OCI-LY1 (cell line): Measurements from ENCODE around the gene LRP10.

Source experiments
- H2AFZ ChIP-seq: fragments of 200-600 bp; sonication (generic), shearing (Covaris generic); 2 replicates; pipeline ENCODE4 v1.6.0; 2014; ENCODE audit warnings: antibody characterized with exemption, mild to moderate bottlenecking, low read length
- H3F3A ChIP-seq: fragments of 200-600 bp; sonication (generic), shearing (Covaris generic); 2 replicates; pipeline ENCODE4 v1.6.0; 2014; ENCODE audit warnings: mild to moderate bottlenecking, antibody characterized with exemption, low read length, moderate library complexity; ENCODE audit not compliant: insufficient read depth
- H3K27ac ChIP-seq: fragments of 200-600 bp; sonication (generic); 2 replicates; pipeline ENCODE4 v1.5.1; 2014; ENCODE audit warnings: low read length, mixed run types, mild to moderate bottlenecking, low read depth; ENCODE audit not compliant: poor library complexity, severe bottlenecking
- H3K27me3 ChIP-seq: fragments of 200-600 bp; sonication (generic); 2 replicates; pipeline ENCODE4 v1.6.0; 2014; ENCODE audit warnings: antibody characterized with exemption, mild to moderate bottlenecking, low read length, moderate library complexity; ENCODE audit not compliant: insufficient read depth
- H3K36me3 ChIP-seq: fragments of 200-600 bp; sonication (generic); 2 replicates; pipeline ENCODE4 v1.6.1; 2014; ENCODE audit warnings: mild to moderate bottlenecking, antibody characterized with exemption, low read length, moderate library complexity, mixed read lengths; ENCODE audit not compliant: insufficient read depth
- H3K4me1 ChIP-seq: fragments of 200-600 bp; sonication (generic); 2 replicates; pipeline ENCODE4 v1.5.1; 2014; ENCODE audit warnings: mild to moderate bottlenecking, low read length, moderate library complexity; ENCODE audit not compliant: insufficient read depth, severe bottlenecking
- H3K4me2 ChIP-seq: fragments of 200-600 bp; sonication (generic), shearing (Covaris generic); 2 replicates; pipeline ENCODE4 v1.6.1; 2014; ENCODE audit warnings: low read length
- H3K4me3 ChIP-seq: fragments of 200-600 bp; sonication (generic); 2 replicates; pipeline ENCODE4 v1.5.1; 2014; ENCODE audit warnings: low read length, low read depth, mild to moderate bottlenecking, mixed read lengths; ENCODE audit not compliant: poor library complexity, severe bottlenecking
- H3K79me2 ChIP-seq: fragments of 200-600 bp; shearing (Covaris generic); 2 replicates; pipeline ENCODE4 v1.6.1; 2016; ENCODE audit warnings: mixed run types, low read length, mixed read lengths; ENCODE audit not compliant: insufficient read depth
- H3K9ac ChIP-seq: fragments of 200-600 bp; sonication (generic), shearing (Covaris generic); 2 replicates; pipeline ENCODE4 v1.6.1; 2014; ENCODE audit warnings: mild to moderate bottlenecking, low read length, mixed read lengths
- H3K9me2 ChIP-seq: fragments of 200-600 bp; sonication (generic), shearing (Covaris generic); 2 replicates; pipeline ENCODE4 v1.6.1; 2014; ENCODE audit warnings: low read depth, mild to moderate bottlenecking, low read length, mixed read lengths
- H3K9me3 ChIP-seq: fragments of 200-600 bp; shearing (Covaris generic); 2 replicates; pipeline ENCODE4 v1.6.1; 2014; ENCODE audit warnings: low read length, mixed read lengths
- H4K20me1 ChIP-seq: fragments of 200-600 bp; sonication (generic), shearing (Covaris generic); 2 replicates; pipeline ENCODE4 v1.6.0; 2016; ENCODE audit warnings: mild to moderate bottlenecking, low read length; ENCODE audit not compliant: insufficient read depth
- EZH2 ChIP-seq: fragments of 200-600 bp; sonication (generic), shearing (Covaris generic); IDR thresholded peaks from 2 replicates; pipeline ENCODE4 v1.8.0; 2017; ENCODE audit warnings: borderline replicate concordance, mixed run types, mild to moderate bottlenecking, antibody characterized with exemption, low read length, moderate library complexity, mixed read lengths
- TF ChIP-seq, protein P1 (sequence below): fragments of 200-600 bp; sonication (generic), shearing (Covaris generic); IDR thresholded peaks from 2 replicates; pipeline ENCODE4 v1.5.1; 2017; ENCODE audit warnings: mild to moderate bottlenecking, antibody characterized with exemption, low read length, moderate library complexity, mixed read lengths

LRP10 gene

DNA sequence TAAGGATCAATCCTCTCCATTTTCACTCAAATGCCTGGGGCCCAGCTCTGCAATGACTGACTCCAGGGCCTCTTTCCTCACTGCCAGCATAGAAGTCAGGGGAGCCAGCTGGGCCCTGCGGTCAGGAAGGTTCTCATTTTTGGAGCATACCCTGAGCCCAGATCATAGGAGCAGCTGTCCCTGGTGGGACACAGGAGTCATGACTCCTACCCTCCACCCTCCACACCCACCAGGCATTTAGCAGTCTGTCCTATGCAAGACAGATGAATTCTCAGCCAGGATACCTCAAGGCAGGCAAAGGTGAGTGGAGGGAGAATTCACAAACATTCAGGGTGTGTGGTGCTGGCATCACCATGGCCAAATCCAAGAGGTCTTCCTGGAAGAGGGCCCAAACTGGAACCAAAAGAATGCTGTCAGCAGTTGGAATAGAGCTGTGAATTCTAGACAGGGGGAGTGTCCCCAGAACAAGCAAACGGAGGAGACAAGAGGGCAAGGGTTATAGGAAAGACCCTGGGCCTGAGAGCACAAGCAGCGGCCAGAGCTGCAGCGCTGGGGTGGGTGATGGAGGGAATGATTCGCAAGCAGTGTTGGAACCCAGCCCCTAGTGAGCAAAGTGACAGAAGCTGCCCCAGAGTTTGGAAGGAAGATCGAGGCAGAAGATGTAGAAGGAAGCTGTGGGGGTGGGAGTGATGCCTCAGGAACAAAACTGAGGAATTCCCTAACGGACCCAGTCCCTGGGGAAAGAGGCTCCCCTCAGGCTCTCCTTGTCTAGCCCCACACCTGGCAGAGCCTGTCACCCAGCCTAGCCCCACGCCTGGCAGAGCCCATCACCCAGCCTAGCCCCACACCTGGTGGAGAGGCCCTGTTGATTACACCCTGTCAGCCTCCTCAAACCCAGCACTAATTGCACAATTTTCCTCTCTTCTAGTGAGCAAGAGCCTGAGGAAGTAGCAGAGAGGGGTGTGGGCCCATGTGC is 7.0 kb downstream of the LRP10 start:
- no peak overlapping the region for H3K9ac ChIP-seq
- no peaks in the 10 kb centered on the region for H3F3A ChIP-seq
- H2AFZ ChIP-seq = no peak overlapping the region
- no peaks in the 10 kb centered on the region for H4K20me1 ChIP-seq
- H3K36me3 ChIP-seq = peaks cover 51% of the 10 kb centered on the region
- no peaks in the 10 kb centered on the region for H3K9me2 ChIP-seq
- H3K79me2 ChIP-seq = no peaks in the 10 kb centered on the region
- peaks cover 5% of the 10 kb centered on the region for H3K4me1 ChIP-seq
- H3K27ac ChIP-seq = no peak overlapping the region
- TF ChIP-seq, protein P1, sequence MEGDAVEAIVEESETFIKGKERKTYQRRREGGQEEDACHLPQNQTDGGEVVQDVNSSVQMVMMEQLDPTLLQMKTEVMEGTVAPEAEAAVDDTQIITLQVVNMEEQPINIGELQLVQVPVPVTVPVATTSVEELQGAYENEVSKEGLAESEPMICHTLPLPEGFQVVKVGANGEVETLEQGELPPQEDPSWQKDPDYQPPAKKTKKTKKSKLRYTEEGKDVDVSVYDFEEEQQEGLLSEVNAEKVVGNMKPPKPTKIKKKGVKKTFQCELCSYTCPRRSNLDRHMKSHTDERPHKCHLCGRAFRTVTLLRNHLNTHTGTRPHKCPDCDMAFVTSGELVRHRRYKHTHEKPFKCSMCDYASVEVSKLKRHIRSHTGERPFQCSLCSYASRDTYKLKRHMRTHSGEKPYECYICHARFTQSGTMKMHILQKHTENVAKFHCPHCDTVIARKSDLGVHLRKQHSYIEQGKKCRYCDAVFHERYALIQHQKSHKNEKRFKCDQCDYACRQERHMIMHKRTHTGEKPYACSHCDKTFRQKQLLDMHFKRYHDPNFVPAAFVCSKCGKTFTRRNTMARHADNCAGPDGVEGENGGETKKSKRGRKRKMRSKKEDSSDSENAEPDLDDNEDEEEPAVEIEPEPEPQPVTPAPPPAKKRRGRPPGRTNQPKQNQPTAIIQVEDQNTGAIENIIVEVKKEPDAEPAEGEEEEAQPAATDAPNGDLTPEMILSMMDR = no peak
- TF ChIP-seq EZH2 = no peak
- H3K4me2 ChIP-seq = no peak overlapping the region
- no peak overlapping the region for H3K4me3 ChIP-seq
- no peaks in the 10 kb centered on the region for H3K27me3 ChIP-seq
- no peaks in the 10 kb centered on the region for H3K9me3 ChIP-seq

GRCh38 chr14:22882064-22882463 is 10.5 kb downstream of the LRP10 start:
- H2AFZ ChIP-seq = no peak overlapping the region
- no peak overlapping the region for H3K27ac ChIP-seq
- peaks cover 16% of the 10 kb centered on the region for H3K4me1 ChIP-seq

DNA sequence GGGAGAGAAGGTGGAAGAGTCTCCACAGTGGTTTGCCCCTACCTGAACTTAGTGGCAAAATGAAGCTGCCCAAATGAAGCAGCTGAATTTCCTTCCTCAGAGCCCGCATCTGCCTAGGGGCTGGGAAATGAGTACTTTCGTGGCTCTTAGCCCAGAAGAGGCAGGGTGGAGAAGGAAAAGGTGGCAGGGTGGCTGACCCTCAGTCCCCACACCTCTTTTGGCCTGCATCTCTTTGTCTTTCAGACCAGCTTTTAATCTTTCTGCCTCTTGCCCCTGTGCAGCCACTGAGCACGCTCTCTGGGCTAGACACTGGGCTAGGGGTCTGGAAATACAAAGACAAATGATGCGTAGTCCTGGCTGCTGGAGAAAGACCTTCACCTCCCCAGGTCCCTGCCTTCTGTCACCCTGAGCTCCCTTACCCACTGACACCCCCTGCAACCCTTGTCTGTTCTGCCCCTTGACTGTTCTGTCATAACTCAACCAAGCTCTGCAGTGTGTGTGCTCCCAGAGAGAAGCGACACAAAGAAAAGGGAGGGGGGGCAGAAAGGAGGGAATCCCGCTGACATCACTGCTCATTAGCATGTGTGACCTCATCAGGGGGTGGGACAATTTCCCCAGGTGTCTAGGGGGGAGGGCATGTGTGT is 11.1 kb downstream of the LRP10 start:
- H3K4me1 ChIP-seq = peaks cover 22% of the 10 kb centered on the region
- no peaks in the 10 kb centered on the region for H3K79me2 ChIP-seq
- no peak overlapping the region for H3K4me2 ChIP-seq
- H3K9me2 ChIP-seq = no peaks in the 10 kb centered on the region
- peaks cover 5% of the 10 kb centered on the region for H3F3A ChIP-seq
- TF ChIP-seq, protein P1 = no peak
- TF ChIP-seq EZH2 = no peak
- 0 out of 2 replicates have a peak, but pooled peaks cover 6% of the 10 kb centered on the region for H3K27me3 ChIP-seq
- H3K9me3 ChIP-seq = no peaks in the 10 kb centered on the region
- H3K4me3 ChIP-seq = no peak overlapping the region
- no peak overlapping the region for H2AFZ ChIP-seq
- no peak overlapping the region for H3K9ac ChIP-seq
- H4K20me1 ChIP-seq = no peaks in the 10 kb centered on the region
- peaks cover 13% of the 10 kb centered on the region for H3K36me3 ChIP-seq
- H3K27ac ChIP-seq = no peak overlapping the region

More at GRCh38 chr14:22882064-22882463, 10.5 kb downstream of the LRP10 start:
- no peak overlapping the region for H3K4me3 ChIP-seq
- H4K20me1 ChIP-seq = no peaks in the 10 kb centered on the region
- no peak for TF ChIP-seq EZH2
- TF ChIP-seq, protein P1 = no peak
- H3K9me2 ChIP-seq = no peaks in the 10 kb centered on the region
- peaks cover 19% of the 10 kb centered on the region for H3K36me3 ChIP-seq
- H3F3A ChIP-seq = no peaks in the 10 kb centered on the region
- H3K4me2 ChIP-seq = no peak overlapping the region
- 0 out of 2 replicates have a peak, but pooled peaks cover 6% of the 10 kb centered on the region for H3K27me3 ChIP-seq
- H3K9me3 ChIP-seq = no peaks in the 10 kb centered on the region
- no peak overlapping the region for H3K9ac ChIP-seq
- H3K79me2 ChIP-seq = no peaks in the 10 kb centered on the region
